ENCODE measurements around the gene CES2. TPM values are rescaled to one million over a fixed set of nuclear protein-coding genes. Genes with fewer than 3 reads are reported as not detected.
A peak's percentile ranks its signal among the peaks of the same experiment; 100 is the strongest.
"Not testable (repeated sequence)": the region's sequence is repeated elsewhere in the genome, so short reads cannot be mapped to it uniquely, and the experiment has no call there.

The CES2 gene
- polyA plus RNA-seq, 2 of the 4 experiments (the other 2 are of a cell fraction) = 20.3 to 20.4 TPM

DNA sequence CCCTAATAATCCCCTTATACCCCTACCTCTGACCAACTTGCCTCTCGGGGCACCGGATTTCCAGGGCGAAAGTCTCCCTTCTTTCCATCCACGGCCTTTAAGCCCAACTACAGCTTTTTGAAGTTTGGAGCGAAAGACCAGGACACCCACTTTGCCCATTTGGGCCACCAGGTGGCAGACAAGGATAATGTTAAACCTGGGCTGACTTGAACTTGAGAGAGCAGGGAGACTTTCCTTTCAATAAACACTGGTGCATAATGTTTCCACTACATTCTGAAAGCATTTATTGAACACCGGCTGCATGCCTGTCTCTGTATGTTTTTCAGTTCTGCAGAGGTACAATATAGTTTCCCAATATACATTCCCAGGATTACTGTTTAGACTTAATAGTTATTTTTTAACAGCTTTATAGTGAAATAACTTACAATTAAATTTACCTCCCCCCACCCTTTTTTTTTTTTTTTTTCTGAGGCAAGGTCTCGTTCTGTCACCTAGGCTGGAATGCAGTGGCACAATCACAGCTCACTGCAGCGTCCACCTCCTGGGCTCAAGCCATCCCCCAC is 18.9 kb downstream of the CES2 start:
- WGBS (ENCODE audit: missing lambda C conversion rate) = 4% methylated on average over 8 of the region's 8 CpGs
- ChIA-PET POLR2A (no interaction called here), CTCF (interaction anchor here (0.6 to 3.1 kb wide), 67 partner anchors 7 to 522 kb away, joined by 3 to 65 read pairs (median 4); partner anchors contain the start of genes B3GNT9, CES3, CES4A and EXOC3L1)
- H3K27ac ChIP-seq = peak overlapping the region; percentile 26 to 38; a peak in 3 of 6 replicates
- peaks cover 8% of the 10 kb centered on the region; the same call in 1 of the 3 replicates for H3K9me3 ChIP-seq
- H3K4me1 ChIP-seq = peaks cover 8% of the 10 kb centered on the region; the same call in 2 of the 3 replicates
- peak; percentile 81 to 90 for DNase-seq (ENCODE audit: low read depth in 1 of 2, low spot score in 1 of 2)
- peak overlapping the region; percentile 41 for H3K4me2 ChIP-seq
- no peak for FAIRE-seq
- ATAC-seq = peak; percentile 93 to 96
- H3K4me3 ChIP-seq = no peak overlapping the region
- peak; percentile 89 for TF ChIP-seq CTCF (IDR thresholded peaks at IDR 0.05)
- peak; percentile 89 to 90 for TF ChIP-seq RAD21 (conservative IDR thresholded peaks at IDR 0.05 in 1 of 2, IDR thresholded peaks at IDR 0.05 in 1 of 2)
- no peak for TF ChIP-seq RNF2 (IDR thresholded peaks at IDR 0.05; ENCODE audit: borderline replicate concordance, low read depth)
- no peak for TF ChIP-seq MYC (IDR thresholded peaks at IDR 0.05; ENCODE audit: borderline replicate concordance, low read length)
- peak; percentile 75 for TF ChIP-seq SMC3 (IDR thresholded peaks at IDR 0.05)

DNA sequence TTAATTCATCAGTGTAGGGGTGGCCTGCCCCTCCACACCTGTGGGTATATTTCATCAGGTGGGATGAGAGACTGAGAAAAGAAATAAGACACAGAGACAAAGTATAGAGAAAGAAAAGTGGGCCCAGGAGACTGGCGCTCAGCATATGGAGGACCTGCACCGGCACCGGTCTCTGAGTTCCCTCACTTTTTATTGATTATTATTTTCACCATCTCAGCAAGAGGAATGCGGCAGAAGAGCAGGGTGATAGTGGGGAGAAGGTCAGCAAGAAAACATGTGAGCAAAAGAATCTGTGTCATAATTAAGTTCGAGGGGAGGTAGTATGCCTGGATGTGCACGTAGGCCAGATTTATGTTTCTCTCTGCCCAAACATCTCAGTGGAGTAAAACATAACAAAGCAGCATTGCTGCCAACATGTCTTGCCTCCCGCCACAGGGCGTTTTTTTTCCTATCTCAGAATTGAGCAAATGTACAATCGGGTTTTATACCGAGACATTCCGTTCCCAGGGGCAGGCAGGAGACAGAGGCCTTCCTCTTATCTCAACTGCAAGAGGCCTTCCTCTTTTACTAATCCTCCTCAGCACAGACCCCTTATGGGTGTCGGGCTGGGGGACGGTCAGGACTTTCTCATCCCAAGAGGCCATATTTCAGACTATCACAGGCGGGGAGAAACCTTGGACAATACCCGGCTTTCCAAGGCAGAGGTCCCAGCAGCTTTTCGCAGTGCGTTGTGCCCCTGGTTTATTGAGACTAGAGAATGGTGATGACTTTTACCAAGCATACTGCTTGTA is 20.2 kb downstream of the CES2 start:
- ATAC-seq; H3K4me2 ChIP-seq; H3K27ac ChIP-seq; H3K9me3 ChIP-seq; H3K4me1 ChIP-seq; H3K4me3 ChIP-seq; POLR2A ChIA-PET; DNase-seq (ENCODE audit: low read depth in 1 of 2, low spot score in 1 of 2); FAIRE-seq: not testable (repeated sequence)
- WGBS (ENCODE audit: missing lambda C conversion rate) = 83% methylated on average over 17 of the region's 17 CpGs
- CTCF ChIA-PET = interaction anchor here (1.0 to 15.9 kb wide), 6 partner anchors 11 to 214 kb away, joined by 3 to 216 read pairs (median 6); partner anchors contain the start of gene NOL3

DNA sequence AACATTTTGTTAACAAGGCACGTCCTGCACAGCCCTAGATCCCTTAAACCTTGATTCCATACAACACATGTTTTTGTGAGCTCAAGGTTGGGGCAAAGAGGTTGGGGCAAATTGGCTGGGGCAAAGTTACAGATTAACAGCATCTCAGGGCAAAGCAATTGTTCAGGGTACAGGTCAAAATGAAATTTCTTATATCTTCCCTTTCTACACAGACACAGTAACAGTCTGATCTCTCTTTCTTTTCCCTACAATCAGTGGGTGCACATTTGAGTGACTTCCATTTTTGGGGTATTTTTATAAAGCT is 20.8 kb downstream of the CES2 start:
- not testable (repeated sequence) for DNase-seq (ENCODE audit: low read depth in 1 of 2, low spot score in 1 of 2)

DNA sequence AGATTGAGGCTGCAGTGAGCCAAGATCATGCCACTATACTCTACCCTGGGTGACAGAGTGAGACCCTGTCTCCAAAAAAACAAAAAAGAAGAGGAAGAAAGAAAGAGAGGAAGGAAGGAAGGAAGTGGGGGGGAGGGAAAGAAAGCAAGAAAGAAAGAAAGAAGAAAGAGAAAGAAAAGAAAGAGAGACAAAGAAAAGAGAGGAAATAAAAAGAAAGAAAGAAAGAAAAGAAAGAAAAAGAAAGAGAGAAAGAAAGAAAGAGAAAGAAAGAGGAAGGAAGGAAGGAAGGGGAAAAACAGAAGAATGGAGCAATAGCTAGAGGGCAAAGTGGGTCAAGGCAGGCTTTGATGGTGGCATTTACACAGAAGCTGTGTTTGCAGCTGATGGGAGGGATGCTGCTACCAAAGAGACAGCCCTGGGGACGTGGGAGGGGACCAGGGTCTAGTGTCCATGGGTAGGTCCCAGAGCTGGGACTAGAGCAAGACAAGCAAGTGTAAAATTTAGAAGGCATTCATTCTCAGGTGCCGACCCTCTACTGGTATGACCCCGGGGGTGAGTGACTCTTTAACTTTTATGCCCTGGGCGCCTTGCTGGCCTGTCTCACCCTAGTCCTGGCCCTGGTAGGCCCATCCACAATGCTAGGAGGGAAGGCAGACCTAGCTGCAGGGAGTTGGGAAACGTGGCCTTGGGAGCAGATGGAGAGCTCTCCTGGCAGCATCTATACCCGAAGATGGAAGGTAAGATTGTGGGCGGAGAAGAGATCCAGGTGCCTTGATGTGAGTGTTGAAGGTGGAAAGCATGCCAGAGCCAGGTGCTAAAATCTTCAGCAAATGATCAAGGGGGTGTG is 23.8 kb downstream of the CES2 start:
- 53% methylated on average over 7 of the region's 7 CpGs for WGBS (ENCODE audit: missing lambda C conversion rate)
- H3K4me3 ChIP-seq = no peak overlapping the region
- CTCF ChIA-PET = interaction anchor here (0.6 to 15.9 kb wide), 20 partner anchors 8 to 239 kb away, joined by 3 to 216 read pairs (median 8); no protein-coding TSS in a partner anchor
- H3K27ac ChIP-seq = no peak overlapping the region
- POLR2A ChIA-PET = no interaction called here
- FAIRE-seq = no peak
- no peaks in the 10 kb centered on the region for H3K4me1 ChIP-seq
- no peaks in the 10 kb centered on the region for H3K9me3 ChIP-seq
- H3K4me2 ChIP-seq = no peak overlapping the region
- ATAC-seq = no peak
- no peak for TF ChIP-seq HEYL (CRISPR knock-in tag; IDR thresholded peaks at IDR 0.05)
- TF ChIP-seq BHLHE40 (IDR thresholded peaks at IDR 0.05; ENCODE audit: low read depth, low read length) = no peak
- TF ChIP-seq, protein P1, sequence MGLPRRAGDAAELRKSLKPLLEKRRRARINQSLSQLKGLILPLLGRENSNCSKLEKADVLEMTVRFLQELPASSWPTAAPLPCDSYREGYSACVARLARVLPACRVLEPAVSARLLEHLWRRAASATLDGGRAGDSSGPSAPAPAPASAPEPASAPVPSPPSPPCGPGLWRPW (IDR thresholded peaks at IDR 0.05) = no peak
- DNase-seq (ENCODE audit: low read depth in 1 of 2, low spot score in 1 of 2) = no peak

More for the DNA sequence above, 20.8 kb downstream of the CES2 start:
- H3K4me1 ChIP-seq, ATAC-seq, H3K27ac ChIP-seq, POLR2A ChIA-PET, FAIRE-seq, H3K9me3 ChIP-seq, H3K4me2 ChIP-seq, H3K4me3 ChIP-seq: not testable (repeated sequence)
- CTCF ChIA-PET = interaction anchor here (0.9 to 15.9 kb wide), 9 partner anchors 11 to 242 kb away, joined by 3 to 216 read pairs (median 6); partner anchors contain the start of gene NOL3
- WGBS (ENCODE audit: missing lambda C conversion rate) = 77% methylated on average over 1 of the region's 1 CpG

DNA sequence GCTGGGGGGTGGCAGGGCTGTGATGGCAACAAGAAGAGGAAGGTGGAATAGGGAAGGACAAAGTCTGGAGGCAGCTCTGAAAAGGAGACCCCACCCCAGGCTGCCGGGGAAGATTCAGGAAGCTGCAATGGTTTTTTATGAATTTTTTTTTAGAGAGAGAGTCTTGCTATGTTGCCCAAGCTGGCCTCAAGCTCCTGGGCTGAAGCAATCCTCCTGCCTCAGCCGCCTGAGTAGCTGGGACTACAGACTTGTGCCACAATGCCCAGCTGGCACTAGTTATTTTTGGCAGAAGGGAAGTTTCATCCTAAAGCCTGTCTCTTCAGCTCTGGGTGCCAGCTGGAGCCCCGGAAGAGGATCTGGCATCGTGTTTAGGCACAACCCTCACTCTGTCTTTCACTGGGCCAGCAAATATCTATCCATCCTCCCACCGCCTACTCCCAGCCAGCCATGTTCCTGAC is 24.4 kb downstream of the CES2 start:
- no peak overlapping the region for H3K4me3 ChIP-seq
- no peak for TF ChIP-seq RCOR1 (IDR thresholded peaks at IDR 0.05; ENCODE audit: low read depth, low read length)
- no peak for TF ChIP-seq MAFK (IDR thresholded peaks at IDR 0.05; ENCODE audit: partially characterized antibody)
- no peak for TF ChIP-seq FOSB (CRISPR knock-in tag; IDR thresholded peaks at IDR 0.05)
- no peak for TF ChIP-seq TP53 (CRISPR knock-in tag; IDR thresholded peaks at IDR 0.05)
- no peak for TF ChIP-seq CBX2 (IDR thresholded peaks at IDR 0.05; ENCODE audit: borderline replicate concordance, low read depth)
- no peak for TF ChIP-seq FOXS1 (CRISPR knock-in tag; IDR thresholded peaks at IDR 0.05)
- TF ChIP-seq EHF (CRISPR knock-in tag; IDR thresholded peaks at IDR 0.05) = no peak
- no peak for TF ChIP-seq CTCF (IDR thresholded peaks at IDR 0.05)
- no peak overlapping the region for H3K4me2 ChIP-seq
- no peak for FAIRE-seq
- no peaks in the 10 kb centered on the region for H3K4me1 ChIP-seq
- ChIA-PET POLR2A (no interaction called here), CTCF (interaction anchor here (0.6 to 15.9 kb wide), 18 partner anchors 9 to 227 kb away, joined by 3 to 216 read pairs (median 8); partner anchors contain the start of gene B3GNT9)
- 84% methylated on average over 5 of the region's 5 CpGs for WGBS (ENCODE audit: missing lambda C conversion rate)
- H3K9me3 ChIP-seq = no peaks in the 10 kb centered on the region
- ATAC-seq = no peak
- no peak overlapping the region for H3K27ac ChIP-seq
- no peak for DNase-seq (ENCODE audit: low read depth in 1 of 2, low spot score in 1 of 2)
